Heart left ventricle (tissue), 16 donors: Measurements from ENCODE around the gene CTCF. TPM values are rescaled to one million over a fixed set of nuclear protein-coding genes. Genes with fewer than 3 reads are reported as not detected.

ENCODE experiments used
- ATAC-seq, 4 donors: fragments of 200-7000 bp; cut with Tn5 transposase; one replicate each; pipeline ENCODE4 v1.9.1; 2020 to 2022; ENCODE audit warnings: moderate library complexity in 4 of 4, mild to moderate bottlenecking in 3 of 4, moderate number of reproducible peaks in 1 of 4
- DNase-seq, 5 donors: peaks; one replicate each; pipeline ENCODE4 v3.0.0-alpha.2; 2020
- H3K27ac ChIP-seq, 12 donors: fragments of 200-600 bp; sonication (generic) in 4 of 12; one replicate each; pipeline versions ENCODE4 v1.5.0 to v1.8.0; 2016 to 2022; ENCODE audit warnings: mild to moderate bottlenecking in 2 of 12
- H3K27me3 ChIP-seq, 9 donors: fragments of 200-600 bp; sonication (generic) in 2 of 9; one replicate each; pipeline versions ENCODE4 v1.5.1 to v1.8.0; 2016 to 2022; ENCODE audit warnings: mild to moderate bottlenecking in 3 of 9
- H3K36me3 ChIP-seq, 9 donors: fragments of 200-600 bp; sonication (generic) in 2 of 9; one replicate each; pipeline versions ENCODE4 v1.5.0 to v1.8.0; 2018 to 2022; ENCODE audit warnings: mild to moderate bottlenecking in 2 of 9
- H3K4me1 ChIP-seq, 12 donors: fragments of 200-600 bp; sonication (generic) in 4 of 12; one replicate each; pipeline versions ENCODE4 v1.5.0 to v1.8.0; 2016 to 2022; ENCODE audit warnings: mild to moderate bottlenecking in 3 of 12
- H3K4me3 ChIP-seq, 12 donors: fragments of 200-600 bp; sonication (generic) in 4 of 12; one replicate each; pipeline versions ENCODE4 v1.5.0 to v1.8.0; 2017 to 2022; ENCODE audit warnings: mild to moderate bottlenecking in 9 of 12, moderate library complexity in 4 of 12
- H3K9me3 ChIP-seq, 12 donors: fragments of 200-600 bp; sonication (generic) in 4 of 12; one replicate each; pipeline versions ENCODE4 v1.5.0 to v1.8.0; 2016 to 2022; ENCODE audit warnings: mild to moderate bottlenecking in 1 of 12
- POLR2A ChIP-seq, 2 donors: fragments of 450-650 bp; IDR thresholded peaks; one replicate each; pipeline ENCODE4 v1.6.1; 2017; ENCODE audit warnings: antibody characterized with exemption in 2 of 2, mild to moderate bottlenecking in 2 of 2, moderate library complexity in 2 of 2
- WGBS, 4 donors: extraction: QIAGEN DNeasy Blood & Tissue Kit in 2 of 4; methylation state at CpG; one replicate each; pipeline versions ENCODE4 v1.1.5 to v1.1.7; 2013 to 2018; 5-methylcytosine and 5-hydroxymethylcytosine counted together
- intact Hi-C, 10 donors: fragments of 100-400 bp; cut with DNase I; formaldehyde crosslinking; loops; one replicate each; pipeline versions ENCODE4 v1.11.1 to v1.14.2; 2022
- polyA plus RNA-seq, 2 donors: library from polyadenylated mRNA; stranded (reverse); fragments of 200-250 nt; gene quantifications; one replicate each; pipeline ENCODE4 v1.2.3, GENCODE V29; 2013
- total RNA-seq, 9 donors: library from RNA; depleted of rRNA in 2 of 9; stranded (reverse); fragments of >200 nt in 2 of 9; fragmentation: NEBNext Ultra II Directional in 3 of 9; extraction: Animal tissue kit (Norgen Biotek cat#: 25700) in 3 of 9; gene quantifications; one replicate each; pipeline versions ENCODE4 v1.1.0 to v1.2.4, GENCODE V29; 2016 to 2023
- TF ChIP-seq, protein P1 (sequence below), 12 donors: fragments of 200-600 bp; sonication (generic) in 4 of 12; IDR thresholded peaks; one replicate each; pipeline versions ENCODE4 v1.5.0 to v1.8.0; 2018 to 2022; ENCODE audit warnings: antibody characterized with exemption in 12 of 12, mild to moderate bottlenecking in 5 of 12
- donor health status: ischemic (EF 13 %, LVEDD 7.1; RV severe dilation, severe dysfunction).
- donor health status: healthy with polysubstance abuse.
- donor health status: DM: no; HTN: yes; CAD: no.
- donor health status: DM: no; HTN: no; CAD: no.
- donor health status: ischemic (EF 25% LVEDD 6.9; RV normal size, moderate dysfunction).
- donor health status: ischemic (EF 25% LVEDD 5.7; RV mildly dilated, moderate dysfunction).
- donor health status: healthy.
- donor health status: DM: yes; HTN: yes; CAD: no.
- donor health status: ischemic (EF 35%, LVEDD 5.7; RV mildly dilated, moderate dysfunction).
- donor health status: nonischemic (EF 11% LVEDD 7.7; RV severe dilation, severe dysfunction).
- donor health status: DM: yes; HTN: yes; CAD: no.
- donor health status: PGD.
- donor health status: ischemic (EF 29% LVEDD 5.4; RV normal size, mild dysfunction).
- donor health status: nonischemic (EF 23%, LVEDD 6.1; RV moderate dilation, normal function).

Gene CTCF
- total and polyA plus RNA-seq, 11 donors, result 13.9 to 35.8 (median 25.3) TPM

DNA sequence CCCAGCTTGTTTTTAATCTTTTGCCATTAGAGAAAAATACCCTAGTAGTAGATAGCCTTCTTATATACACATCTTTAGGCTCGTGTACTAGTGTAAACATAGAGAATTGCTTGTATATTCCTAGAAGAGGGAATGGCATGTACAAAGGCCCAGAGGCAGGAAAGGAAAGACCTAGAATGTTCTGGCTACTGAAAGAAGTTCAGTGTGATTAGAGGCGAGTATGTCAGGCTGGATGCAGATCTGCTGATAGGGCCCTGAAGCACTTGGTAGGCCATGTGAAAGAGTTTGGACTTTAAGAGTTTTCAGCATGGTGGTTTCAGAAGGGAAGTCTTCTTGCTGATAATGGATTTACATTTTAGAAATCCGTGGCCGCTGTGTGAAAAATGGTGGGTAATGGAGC lies 17.4 kb downstream of the CTCF start:
- Histone ChIP-seq H3K4me3 (no peak overlapping the region), H3K36me3 (peaks cover 0 to 31% (median 20%) of the 10 kb centered on the region in 9 donors), H3K27me3 (no peaks in the 10 kb centered on the region), H3K4me1 (peaks cover 0 to under 1% (median 0%) of the 10 kb centered on the region in 12 donors), H3K9me3 (no peaks in the 10 kb centered on the region), H3K27ac (no peak overlapping the region)
- TF ChIP-seq, protein P1, sequence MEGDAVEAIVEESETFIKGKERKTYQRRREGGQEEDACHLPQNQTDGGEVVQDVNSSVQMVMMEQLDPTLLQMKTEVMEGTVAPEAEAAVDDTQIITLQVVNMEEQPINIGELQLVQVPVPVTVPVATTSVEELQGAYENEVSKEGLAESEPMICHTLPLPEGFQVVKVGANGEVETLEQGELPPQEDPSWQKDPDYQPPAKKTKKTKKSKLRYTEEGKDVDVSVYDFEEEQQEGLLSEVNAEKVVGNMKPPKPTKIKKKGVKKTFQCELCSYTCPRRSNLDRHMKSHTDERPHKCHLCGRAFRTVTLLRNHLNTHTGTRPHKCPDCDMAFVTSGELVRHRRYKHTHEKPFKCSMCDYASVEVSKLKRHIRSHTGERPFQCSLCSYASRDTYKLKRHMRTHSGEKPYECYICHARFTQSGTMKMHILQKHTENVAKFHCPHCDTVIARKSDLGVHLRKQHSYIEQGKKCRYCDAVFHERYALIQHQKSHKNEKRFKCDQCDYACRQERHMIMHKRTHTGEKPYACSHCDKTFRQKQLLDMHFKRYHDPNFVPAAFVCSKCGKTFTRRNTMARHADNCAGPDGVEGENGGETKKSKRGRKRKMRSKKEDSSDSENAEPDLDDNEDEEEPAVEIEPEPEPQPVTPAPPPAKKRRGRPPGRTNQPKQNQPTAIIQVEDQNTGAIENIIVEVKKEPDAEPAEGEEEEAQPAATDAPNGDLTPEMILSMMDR (IDR thresholded peaks at IDR 0.05), result no peak
- no peak for TF ChIP-seq POLR2A (IDR thresholded peaks at IDR 0.05)
- intact Hi-C loops, result loop anchor here in 1 of 10 donors (5.0 kb wide), 1 partner anchor 38 kb away; no protein-coding TSS in a partner anchor
- no peak for ATAC-seq
- WGBS, 4 donors, result 77 to 91% (median 85%) methylated on average over 4 of the region's 4 CpGs
- no peak for DNase-seq

DNA sequence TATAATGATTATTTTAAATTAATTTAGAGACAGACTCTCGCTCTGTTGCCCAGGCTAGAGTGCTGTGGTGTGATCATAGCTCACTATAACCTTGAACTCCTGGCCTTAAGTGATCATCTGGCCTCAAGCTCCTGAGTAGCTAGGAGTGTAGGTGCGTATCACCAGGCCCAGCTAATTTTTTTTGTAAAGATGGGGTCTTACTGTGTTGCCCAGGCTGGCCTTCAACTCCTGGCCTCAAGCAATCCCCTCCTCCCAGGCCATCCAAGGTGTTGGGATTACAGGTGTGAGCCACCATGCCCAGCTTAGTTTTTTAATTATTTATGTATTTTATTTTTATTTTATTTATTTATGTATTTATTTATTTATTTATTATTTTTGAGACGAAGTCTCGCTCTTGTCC lies 17.9 kb downstream of the CTCF start:
- TF ChIP-seq, protein P1 (IDR thresholded peaks at IDR 0.05), result no peak
- no peak for TF ChIP-seq POLR2A (IDR thresholded peaks at IDR 0.05)
- ATAC-seq, result no peak
- no peaks in the 10 kb centered on the region for H3K9me3 ChIP-seq
- intact Hi-C loops, result loop anchor here in 1 of 10 donors (5.0 kb wide), 1 partner anchor 37 kb away; no protein-coding TSS in a partner anchor
- DNase-seq, result no peak
- WGBS, 4 donors, result 93 to 98% (median 97%) methylated on average over 4 of the region's 4 CpGs
- H3K36me3 ChIP-seq, result peaks cover 0 to 26% (median 15%) of the 10 kb centered on the region in 9 donors
- H3K4me3 ChIP-seq, result no peak overlapping the region
- peaks cover 0 to 6% (median 0%) of the 10 kb centered on the region in 12 donors for H3K4me1 ChIP-seq
- no peaks in the 10 kb centered on the region for H3K27me3 ChIP-seq
- H3K27ac ChIP-seq, result no peak overlapping the region

DNA sequence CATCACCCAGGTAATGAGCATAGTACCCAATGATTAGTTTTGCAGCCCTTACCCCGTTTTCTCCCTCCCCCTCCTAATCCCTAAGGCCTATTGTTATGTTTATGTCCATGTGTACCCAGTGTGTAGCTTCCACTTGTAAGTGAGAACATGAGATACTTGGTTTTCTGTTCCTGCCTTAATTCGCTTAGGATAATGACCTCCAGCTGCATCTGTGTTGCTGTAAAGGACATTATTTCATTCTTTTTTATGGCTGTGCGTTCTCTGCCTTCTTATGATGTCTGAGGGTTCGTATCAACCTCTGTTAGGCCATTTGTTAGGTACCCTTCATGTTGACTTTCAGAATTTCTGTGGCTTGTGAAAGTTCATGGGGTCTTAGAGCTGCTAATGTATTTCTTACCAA lies 31.0 kb downstream of the CTCF start:
- Histone ChIP-seq H3K27ac (no peak overlapping the region), H3K36me3 (peaks cover 0 to 15% (median 0%) of the 10 kb centered on the region in 9 donors), H3K27me3 (no peaks in the 10 kb centered on the region), H3K4me1 (peaks cover 0 to 23% (median 0%) of the 10 kb centered on the region in 12 donors), H3K9me3 (no peaks in the 10 kb centered on the region), H3K4me3 (no peak overlapping the region)
- 88 to 95% (median 90%) methylated on average over 4 of the region's 4 CpGs for WGBS, 4 donors
- intact Hi-C loops, result no loop called here
- ATAC-seq (no peak), DNase-seq (no peak)
- no peak for TF ChIP-seq POLR2A (IDR thresholded peaks at IDR 0.05)
- TF ChIP-seq, protein P1 (IDR thresholded peaks at IDR 0.05), result no peak

DNA sequence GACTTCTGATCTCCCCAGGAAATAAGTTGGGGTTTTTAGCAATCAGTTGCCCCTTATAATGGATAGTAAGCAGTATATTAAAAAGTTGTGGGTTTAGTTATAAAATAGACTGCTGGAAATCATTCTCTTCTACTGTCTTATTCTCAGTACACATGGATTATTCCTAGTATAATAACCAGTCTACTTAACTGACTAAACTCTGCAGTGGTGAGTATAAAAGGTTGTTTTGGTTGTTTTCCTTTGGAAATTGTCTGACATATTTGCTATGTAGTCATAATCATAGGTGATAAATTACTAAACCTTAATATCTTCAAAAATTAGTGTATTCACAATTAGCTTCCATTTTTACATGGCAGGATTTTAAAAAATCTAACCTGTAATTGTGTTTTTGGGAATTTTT lies 31.4 kb downstream of the CTCF start:
- DNase-seq (no peak), ATAC-seq (no peak)
- H3K27me3 ChIP-seq, result no peaks in the 10 kb centered on the region
- peaks cover 0 to 18% (median 0%) of the 10 kb centered on the region in 9 donors for H3K36me3 ChIP-seq
- H3K27ac ChIP-seq, result no peak overlapping the region
- intact Hi-C loops, result no loop called here
- TF ChIP-seq POLR2A (IDR thresholded peaks at IDR 0.05), result no peak
- H3K9me3 ChIP-seq, result no peaks in the 10 kb centered on the region
- no peak overlapping the region for H3K4me3 ChIP-seq
- peaks cover 0 to 25% (median 0%) of the 10 kb centered on the region in 12 donors for H3K4me1 ChIP-seq
